Mononuclear cell (primary cell): ENCODE measurements around the gene RAD1. TPM values are rescaled to one million over a fixed set of nuclear protein-coding genes. Genes with fewer than 3 reads are reported as not detected.
A peak's percentile ranks its signal among the peaks of the same experiment; 100 is the strongest.
"Not testable (repeated sequence)": the region's sequence is repeated elsewhere in the genome, so short reads cannot be mapped to it uniquely, and the experiment has no call there.

Experiments
- H3K27me3 ChIP-seq: 2 replicates; pipeline ENCODE4 v1.6.0; 2011; ENCODE audit warnings: low read length, control low read depth; ENCODE audit not compliant: insufficient read depth
- H3K4me1 ChIP-seq: 2 replicates; pipeline ENCODE4 v1.5.1; 2011; ENCODE audit warnings: mild to moderate bottlenecking, low read length, control low read depth; ENCODE audit not compliant: insufficient read depth
- H3K4me3 ChIP-seq: 2 replicates; pipeline ENCODE4 v1.5.1; 2011; ENCODE audit warnings: mild to moderate bottlenecking, low read length, moderate library complexity
- H3K9me3 ChIP-seq: 2 replicates; pipeline ENCODE4 v1.5.1; 2011; ENCODE audit warnings: low read depth, mild to moderate bottlenecking, control low read depth, low read length
- total RNA-seq: library from RNA; depleted of rRNA; stranded (reverse); fragments of >200 nt; gene quantifications from one replicate; pipeline ENCODE4 v1.2.3, GENCODE V29; 2012

RAD1 gene
- total RNA-seq, 1 donor, result 13.6 TPM

DNA sequence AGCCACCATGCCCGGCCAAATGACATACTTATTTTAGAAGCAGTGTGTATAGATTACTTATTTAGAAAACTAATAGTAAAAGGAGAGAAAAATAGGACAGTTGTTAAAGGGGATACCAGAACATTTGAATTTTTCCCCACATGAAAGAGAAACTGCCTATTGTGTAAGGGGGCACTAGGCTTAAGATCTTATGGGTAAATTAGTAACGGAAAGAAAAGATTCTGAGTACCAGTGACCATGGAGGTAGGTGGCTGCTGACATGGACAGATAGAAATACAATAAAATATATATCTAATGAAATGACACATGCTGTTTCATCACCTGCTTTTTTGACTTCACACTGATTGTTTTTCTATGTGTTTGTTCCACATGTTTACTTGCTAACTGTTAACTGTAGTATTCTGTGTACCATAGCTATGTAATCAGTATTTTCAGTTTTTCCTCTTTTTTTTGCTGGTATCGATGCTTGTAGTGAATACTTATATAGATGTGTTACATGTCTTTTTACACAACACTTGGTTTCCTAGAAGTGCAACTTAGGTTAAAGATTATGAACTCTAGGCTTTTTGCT is 11.1 kb upstream of the RAD1 start:
- no peaks in the 10 kb centered on the region for H3K27me3 ChIP-seq
- H3K4me1 ChIP-seq, result peaks cover 21% of the 10 kb centered on the region
- H3K9me3 ChIP-seq, result no peaks in the 10 kb centered on the region
- H3K4me3 ChIP-seq, result no peak overlapping the region

DNA sequence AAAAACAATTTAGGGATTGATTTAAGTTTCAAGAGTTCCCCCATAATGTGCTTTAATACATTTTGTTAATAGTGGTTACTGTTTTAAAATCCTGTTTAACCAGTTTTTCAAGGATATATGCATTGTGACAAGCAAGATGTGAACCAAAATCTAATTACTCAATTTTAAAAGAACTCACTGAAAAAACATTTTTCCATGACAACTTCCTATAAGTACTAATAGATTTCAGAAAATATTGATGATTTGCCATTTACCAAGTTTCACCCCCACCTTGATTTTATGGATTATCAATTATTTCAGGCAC is 9.1 kb upstream of the RAD1 start:
- H3K4me3 ChIP-seq, result no peak overlapping the region
- H3K9me3 ChIP-seq, result no peaks in the 10 kb centered on the region
- H3K4me1 ChIP-seq, result peaks cover 9% of the 10 kb centered on the region
- no peaks in the 10 kb centered on the region for H3K27me3 ChIP-seq

DNA sequence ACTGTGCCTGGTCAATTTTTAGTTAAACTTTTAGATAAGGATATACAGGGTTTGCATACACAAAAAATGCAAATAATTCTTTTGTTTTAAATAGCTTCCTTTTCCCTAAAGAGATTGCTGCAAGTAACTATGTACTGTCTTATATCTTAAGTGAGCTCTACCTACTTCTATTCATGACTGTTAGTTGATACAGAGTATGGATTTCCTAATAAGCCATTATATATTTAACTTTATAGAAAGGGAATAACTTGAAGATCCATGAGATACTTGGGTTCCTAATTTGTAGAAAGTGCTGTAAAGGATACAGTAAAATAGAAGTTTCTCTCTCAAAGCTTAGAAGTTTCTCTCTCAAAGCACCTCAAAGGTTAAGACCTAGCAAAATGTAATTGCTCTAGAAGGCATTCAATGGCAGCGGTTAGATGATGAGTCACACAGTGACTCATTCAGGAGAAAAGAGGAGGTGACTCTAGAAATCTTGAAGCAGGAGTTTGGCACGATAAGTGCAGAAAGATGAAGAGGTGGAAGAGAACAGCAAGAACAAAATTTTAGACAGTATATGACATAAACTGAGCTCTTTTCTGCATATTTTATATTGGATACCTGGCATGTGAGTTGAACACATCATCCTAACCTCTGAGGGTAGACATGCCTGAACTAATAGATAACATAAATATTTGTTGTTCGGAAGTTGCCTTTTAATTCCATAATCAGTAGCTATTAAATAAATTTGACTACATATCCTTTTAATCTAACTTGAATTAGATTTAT is 8.6 kb upstream of the RAD1 start:
- Histone ChIP-seq H3K27me3 (no peaks in the 10 kb centered on the region), H3K4me1 (peaks cover 8% of the 10 kb centered on the region), H3K4me3 (no peak overlapping the region), H3K9me3 (no peaks in the 10 kb centered on the region)

DNA sequence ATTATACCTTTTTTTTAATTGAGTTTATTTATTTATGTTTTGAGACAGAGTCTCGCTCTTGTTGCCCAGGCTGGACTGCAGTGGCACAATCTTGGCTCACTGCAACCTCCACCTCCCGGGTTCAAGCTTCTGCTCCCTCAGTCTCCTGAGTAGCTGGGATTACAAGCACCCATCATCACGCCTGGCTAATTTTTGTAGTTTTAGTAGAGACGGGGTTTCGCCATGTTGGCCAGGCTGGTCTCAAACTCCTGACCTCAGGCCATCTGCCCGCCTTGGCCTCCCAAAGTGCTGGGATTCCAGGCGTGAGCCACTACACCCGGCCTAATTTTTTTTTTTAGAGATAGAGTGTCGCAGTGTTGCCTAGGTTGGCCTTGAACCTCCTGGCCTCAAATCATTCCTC is 8.0 kb upstream of the RAD1 start:
- H3K27me3 ChIP-seq, H3K9me3 ChIP-seq, H3K4me1 ChIP-seq: not testable (repeated sequence)

DNA sequence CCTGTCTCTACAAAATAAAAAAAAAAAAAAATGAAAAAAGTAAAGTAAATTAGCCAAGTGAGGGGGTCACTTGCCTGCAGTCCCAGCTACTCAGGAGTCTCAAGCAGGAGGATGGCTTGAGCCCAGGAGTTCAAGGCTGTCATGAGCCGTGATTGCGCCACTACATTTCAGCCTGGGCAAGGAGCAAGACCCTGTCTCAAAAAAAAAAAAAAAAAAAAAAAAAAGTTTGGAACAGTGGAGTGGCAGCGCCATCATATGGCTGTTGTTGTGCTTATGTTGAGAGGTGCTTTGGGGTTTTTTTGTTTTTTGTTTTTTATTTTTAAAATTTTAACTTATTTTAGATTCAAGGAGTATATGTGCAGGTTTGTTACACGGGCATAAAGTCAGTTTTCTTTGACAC is 3.8 kb upstream of the RAD1 start:
- H3K4me3 ChIP-seq, result no peak overlapping the region
- H3K27me3 ChIP-seq, result no peaks in the 10 kb centered on the region
- no peaks in the 10 kb centered on the region for H3K9me3 ChIP-seq
- peaks cover 27% of the 10 kb centered on the region for H3K4me1 ChIP-seq

More for the DNA sequence above, 8.0 kb upstream of the RAD1 start:
- H3K4me3 ChIP-seq, result not testable (repeated sequence)

DNA sequence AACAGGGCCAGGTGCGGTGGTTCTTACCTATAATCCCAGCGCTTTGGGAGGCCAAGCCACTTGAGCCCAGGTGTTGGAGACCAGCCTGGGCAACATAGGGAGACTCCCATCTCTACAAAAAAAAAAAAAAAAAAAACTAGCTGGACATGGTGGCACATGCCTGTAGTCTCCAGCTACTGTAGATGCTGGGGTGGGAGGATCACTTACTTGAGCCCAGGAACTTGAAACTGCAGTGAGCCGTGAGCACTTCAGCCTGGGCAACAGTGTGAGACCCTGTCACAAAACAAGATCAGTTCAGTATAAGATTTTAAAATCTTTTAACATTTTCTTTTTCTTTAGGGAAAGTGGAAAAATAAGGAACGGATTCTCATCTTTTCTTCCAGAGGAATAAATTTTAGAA is 2.7 kb upstream of the RAD1 start:
- peaks cover 32% of the 10 kb centered on the region for H3K4me1 ChIP-seq
- H3K9me3 ChIP-seq, result no peaks in the 10 kb centered on the region
- no peaks in the 10 kb centered on the region for H3K27me3 ChIP-seq
- H3K4me3 ChIP-seq, result no peak overlapping the region

DNA sequence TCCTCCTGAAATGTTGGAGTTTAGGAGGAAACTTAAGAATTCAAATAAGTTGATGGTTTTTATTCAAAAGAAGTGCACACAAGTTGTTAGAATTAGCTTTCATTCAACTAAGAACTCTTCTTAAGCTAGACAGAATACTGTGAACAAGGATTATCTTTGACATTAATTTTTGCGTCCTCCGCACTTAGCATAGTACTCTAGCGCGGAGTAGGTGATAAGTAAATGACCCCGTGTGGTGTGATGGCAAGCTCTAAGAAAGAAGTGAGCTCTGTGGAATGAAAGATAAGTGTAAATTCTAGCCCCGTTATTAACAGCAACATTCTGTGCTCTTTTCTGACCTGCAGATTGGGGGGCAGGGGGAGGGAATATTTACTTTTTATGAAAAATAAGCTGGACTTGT is 1.2 kb upstream of the RAD1 start:
- Histone ChIP-seq H3K4me3 (peak overlapping the region; percentile 97), H3K9me3 (no peaks in the 10 kb centered on the region), H3K4me1 (peaks cover 32% of the 10 kb centered on the region), H3K27me3 (no peaks in the 10 kb centered on the region)

DNA sequence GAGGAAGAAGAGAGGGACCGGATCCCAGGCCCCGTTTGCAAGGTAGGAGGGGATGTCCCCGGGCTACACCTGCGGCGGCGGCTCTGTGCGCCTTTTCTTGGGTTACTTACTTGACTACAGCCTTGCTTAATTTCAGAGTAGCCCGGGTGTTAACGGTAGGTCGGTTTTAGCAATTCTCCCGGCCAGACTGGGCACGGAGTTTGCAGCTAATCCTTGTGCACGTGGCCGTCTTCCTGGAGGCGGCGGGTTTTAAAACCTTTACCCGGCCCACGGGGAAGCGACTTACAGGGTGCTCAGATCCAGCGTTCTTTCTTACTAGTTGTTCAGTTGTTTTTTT is 520 bp upstream of the RAD1 start:
- Histone ChIP-seq H3K4me3 (peak overlapping the region; percentile 97), H3K27me3 (no peaks in the 10 kb centered on the region), H3K9me3 (no peaks in the 10 kb centered on the region), H3K4me1 (peaks cover 32% of the 10 kb centered on the region)

DNA sequence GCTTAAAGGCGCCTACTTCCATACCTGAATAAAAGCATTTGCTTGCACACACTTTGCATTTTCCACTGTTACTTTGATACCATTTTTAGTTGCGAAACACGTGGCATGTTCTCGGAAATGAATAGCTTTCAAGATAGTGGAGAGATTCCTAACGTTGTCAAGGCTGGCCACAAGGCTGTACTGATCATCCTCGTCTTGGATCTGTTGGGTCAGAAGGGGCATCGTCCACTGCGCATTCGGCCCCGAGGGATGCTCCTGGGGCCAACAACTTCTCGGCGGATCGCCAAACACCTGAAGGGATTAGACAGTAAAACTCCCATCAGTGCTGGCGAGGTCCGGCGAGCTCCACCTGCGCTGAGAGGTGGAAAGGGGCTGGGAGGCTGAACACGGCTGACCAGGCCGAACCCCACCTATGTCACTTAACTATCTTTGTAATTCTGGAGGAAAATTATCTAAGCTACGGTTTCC is 599 bp downstream of the RAD1 start:
- H3K27me3 ChIP-seq, result no peaks in the 10 kb centered on the region
- peaks cover 32% of the 10 kb centered on the region for H3K4me1 ChIP-seq
- no peaks in the 10 kb centered on the region for H3K9me3 ChIP-seq
- H3K4me3 ChIP-seq, result peak overlapping the region; percentile 97

DNA sequence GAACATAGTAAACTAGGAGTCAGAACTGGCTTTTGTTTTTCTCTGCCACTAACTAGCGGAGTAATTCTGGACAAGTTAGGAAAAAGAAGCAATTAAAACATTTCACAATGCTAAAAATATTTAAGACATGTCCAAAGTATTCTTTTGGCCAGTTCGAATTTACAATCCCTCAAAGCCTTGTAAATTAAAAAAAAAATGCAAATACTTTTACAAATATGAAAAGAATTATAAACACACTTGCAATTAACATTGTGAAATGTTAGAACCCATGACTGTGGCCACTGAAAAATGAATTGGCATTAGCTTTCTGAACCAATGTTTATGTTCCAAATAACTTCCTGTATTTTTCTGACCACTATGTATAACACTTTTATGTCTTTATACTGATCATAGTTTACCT is 2.2 kb downstream of the RAD1 start:
- Histone ChIP-seq H3K9me3 (no peaks in the 10 kb centered on the region), H3K27me3 (no peaks in the 10 kb centered on the region), H3K4me3 (no peak overlapping the region), H3K4me1 (peaks cover 32% of the 10 kb centered on the region)

DNA sequence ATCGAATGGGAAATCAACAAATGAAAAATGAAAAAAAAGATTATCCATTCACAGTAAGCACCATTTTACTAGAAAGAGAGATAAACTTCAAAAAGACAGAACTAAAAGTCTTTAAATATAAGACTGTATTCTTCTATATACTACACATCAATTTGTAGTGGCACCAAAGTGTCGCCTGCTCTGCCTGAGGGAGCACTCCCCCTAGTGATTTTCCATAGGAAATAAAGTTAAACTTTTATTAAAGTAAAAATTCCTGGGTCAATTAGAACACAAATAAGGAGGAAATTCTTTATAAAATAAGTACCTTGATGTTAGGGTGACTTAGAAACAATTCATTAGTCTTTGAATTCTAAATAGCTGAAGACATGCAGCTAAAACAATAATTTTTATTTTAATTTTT is 9.7 kb downstream of the RAD1 start:
- no peaks in the 10 kb centered on the region for H3K27me3 ChIP-seq
- H3K9me3 ChIP-seq, result no peaks in the 10 kb centered on the region
- no peaks in the 10 kb centered on the region for H3K4me1 ChIP-seq
- H3K4me3 ChIP-seq, result no peak overlapping the region

DNA sequence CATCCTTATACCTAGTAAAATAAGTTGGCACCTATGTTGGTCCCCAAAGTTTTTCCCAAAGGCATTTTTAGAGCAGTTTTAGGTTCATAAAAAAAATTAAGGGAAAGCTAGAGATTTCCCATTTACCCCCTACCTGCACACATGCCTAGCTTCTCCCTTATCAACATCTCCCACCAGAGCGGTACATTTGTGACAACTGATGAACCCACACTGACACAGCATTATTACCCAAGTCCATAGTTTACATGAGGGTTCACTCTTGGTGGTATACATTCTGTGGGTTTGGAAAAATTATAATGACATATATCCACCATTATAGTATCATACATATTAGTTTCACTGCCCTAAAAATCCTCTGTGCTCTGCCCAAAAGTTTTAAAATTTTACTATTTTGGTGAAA is 12.0 kb downstream of the RAD1 start:
- Histone ChIP-seq H3K4me3 (no peak overlapping the region), H3K27me3 (no peaks in the 10 kb centered on the region), H3K9me3 (no peaks in the 10 kb centered on the region), H3K4me1 (no peaks in the 10 kb centered on the region)

DNA sequence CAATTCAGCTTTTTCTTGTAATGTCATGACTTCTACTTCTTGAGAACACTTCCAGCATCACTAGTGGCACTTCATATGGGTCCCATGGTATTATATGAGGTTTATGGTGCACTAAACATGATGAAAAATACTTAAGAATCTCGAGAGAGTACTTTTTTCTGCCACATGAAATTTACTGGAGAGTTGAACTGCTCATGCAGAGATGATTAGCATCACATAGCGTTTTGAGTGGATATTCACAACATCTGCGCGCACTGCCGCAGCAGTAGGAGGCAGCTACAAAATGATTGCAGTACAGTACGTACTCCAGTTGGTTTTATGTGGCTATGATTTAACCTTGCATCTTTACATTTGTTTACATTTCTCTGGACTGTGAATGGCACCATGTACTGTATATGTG is 14.7 kb downstream of the RAD1 start:
- no peaks in the 10 kb centered on the region for H3K4me1 ChIP-seq
- no peaks in the 10 kb centered on the region for H3K9me3 ChIP-seq
- no peak overlapping the region for H3K4me3 ChIP-seq
- no peaks in the 10 kb centered on the region for H3K27me3 ChIP-seq

DNA sequence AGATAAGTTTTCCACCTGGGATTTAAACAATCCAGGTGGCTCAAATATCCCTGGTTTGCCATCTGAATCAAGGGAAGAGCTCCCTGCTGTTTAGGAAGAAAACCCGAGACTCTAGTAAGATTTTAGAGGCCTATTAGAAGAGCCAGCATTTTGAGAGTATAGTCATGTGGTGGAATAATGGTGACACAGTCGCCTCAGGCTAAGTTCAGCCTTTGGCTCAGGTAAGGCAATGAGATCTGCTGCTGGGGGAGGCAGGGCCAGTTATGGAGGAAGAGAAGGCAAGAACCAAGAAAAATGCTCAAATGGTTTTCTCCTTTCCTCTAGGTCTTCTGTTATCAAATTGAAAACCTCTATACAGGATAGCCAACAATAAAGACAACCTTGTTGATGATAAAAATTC is 16.2 kb downstream of the RAD1 start:
- no peaks in the 10 kb centered on the region for H3K9me3 ChIP-seq
- H3K27me3 ChIP-seq, result no peaks in the 10 kb centered on the region
- H3K4me3 ChIP-seq, result no peak overlapping the region
- no peaks in the 10 kb centered on the region for H3K4me1 ChIP-seq

DNA sequence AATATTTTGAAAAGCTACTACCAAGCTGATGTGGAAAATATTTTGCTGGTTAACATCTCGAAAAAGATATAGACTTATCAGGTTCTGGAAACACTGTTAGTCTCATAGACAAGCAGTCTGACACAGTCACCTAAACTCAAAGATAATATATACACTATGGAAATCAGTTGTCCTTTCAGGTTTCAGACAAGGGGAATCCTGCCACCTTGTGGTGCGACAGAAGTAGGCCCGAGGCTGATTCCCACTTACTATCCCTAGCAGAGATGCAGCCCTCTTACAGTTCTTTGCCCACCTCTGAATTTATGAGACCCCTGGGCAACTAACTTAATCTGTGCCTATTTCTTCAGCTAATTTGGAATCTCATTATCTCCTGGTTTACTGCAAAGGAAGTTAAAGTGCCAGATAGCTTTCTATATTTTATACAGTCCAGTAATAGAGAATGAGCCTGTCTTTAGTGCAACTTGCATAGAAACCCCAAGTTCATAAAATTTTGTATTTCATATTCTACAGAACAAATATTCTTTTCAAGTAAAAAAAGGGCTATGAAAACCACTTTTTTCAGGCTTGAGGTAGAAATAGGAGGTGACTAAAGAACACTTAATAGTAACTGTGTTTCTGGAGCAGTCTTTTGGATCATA is 16.9 kb downstream of the RAD1 start:
- Histone ChIP-seq H3K9me3 (no peaks in the 10 kb centered on the region), H3K4me3 (no peak overlapping the region), H3K27me3 (no peaks in the 10 kb centered on the region), H3K4me1 (no peaks in the 10 kb centered on the region)

DNA sequence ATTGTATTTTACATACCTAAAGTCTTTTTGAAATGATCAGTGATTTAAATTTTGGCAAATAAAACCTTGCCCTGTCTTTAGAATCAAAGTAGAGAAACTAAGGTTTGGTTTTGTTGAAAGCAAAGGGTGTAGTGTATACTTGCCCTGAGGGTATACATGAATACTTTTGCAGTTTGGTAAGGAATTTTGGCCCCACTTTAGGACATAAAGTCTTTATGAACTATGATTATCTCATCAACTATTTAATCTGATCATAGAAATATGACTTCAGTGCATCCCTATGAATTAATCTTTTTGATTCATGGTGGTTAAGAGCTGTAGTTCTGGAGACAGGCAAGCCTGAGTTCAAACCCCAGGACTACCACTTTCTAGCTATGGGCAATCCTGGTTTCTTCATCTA is 17.7 kb downstream of the RAD1 start:
- Histone ChIP-seq H3K27me3 (no peaks in the 10 kb centered on the region), H3K4me3 (no peak overlapping the region), H3K4me1 (no peaks in the 10 kb centered on the region), H3K9me3 (no peaks in the 10 kb centered on the region)
